ENCODE data around the gene RBM26.

DNA sequence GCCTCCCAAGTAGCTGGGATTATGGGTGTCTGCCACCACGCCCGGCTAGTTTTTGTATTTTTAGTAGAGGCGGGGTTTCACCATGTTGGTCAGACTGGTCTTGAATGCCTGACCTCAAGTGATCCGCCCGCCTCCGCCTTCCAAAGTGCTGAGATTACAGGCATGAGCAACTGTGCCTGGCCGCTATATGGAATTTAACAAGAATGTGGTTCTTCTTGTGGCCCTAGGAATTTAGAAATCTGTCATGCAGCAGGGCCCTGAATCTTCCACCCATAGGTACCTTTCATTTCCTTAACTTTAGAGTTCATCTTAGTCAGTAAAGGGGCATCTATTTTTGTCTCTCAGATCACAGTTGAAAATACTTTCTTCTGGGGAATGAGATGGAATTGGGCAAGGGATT, 49.3 kb upstream of the RBM26 start:
- TF ChIP-seq, protein P1, sequence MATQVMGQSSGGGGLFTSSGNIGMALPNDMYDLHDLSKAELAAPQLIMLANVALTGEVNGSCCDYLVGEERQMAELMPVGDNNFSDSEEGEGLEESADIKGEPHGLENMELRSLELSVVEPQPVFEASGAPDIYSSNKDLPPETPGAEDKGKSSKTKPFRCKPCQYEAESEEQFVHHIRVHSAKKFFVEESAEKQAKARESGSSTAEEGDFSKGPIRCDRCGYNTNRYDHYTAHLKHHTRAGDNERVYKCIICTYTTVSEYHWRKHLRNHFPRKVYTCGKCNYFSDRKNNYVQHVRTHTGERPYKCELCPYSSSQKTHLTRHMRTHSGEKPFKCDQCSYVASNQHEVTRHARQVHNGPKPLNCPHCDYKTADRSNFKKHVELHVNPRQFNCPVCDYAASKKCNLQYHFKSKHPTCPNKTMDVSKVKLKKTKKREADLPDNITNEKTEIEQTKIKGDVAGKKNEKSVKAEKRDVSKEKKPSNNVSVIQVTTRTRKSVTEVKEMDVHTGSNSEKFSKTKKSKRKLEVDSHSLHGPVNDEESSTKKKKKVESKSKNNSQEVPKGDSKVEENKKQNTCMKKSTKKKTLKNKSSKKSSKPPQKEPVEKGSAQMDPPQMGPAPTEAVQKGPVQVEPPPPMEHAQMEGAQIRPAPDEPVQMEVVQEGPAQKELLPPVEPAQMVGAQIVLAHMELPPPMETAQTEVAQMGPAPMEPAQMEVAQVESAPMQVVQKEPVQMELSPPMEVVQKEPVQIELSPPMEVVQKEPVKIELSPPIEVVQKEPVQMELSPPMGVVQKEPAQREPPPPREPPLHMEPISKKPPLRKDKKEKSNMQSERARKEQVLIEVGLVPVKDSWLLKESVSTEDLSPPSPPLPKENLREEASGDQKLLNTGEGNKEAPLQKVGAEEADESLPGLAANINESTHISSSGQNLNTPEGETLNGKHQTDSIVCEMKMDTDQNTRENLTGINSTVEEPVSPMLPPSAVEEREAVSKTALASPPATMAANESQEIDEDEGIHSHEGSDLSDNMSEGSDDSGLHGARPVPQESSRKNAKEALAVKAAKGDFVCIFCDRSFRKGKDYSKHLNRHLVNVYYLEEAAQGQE (IDR thresholded peaks at IDR 0.05; ENCODE audit: low read depth, low read length), result no peak
- no peak for TF ChIP-seq USF1 (IDR thresholded peaks at IDR 0.05; ENCODE audit: borderline replicate concordance, low read depth)
- no peak for TF ChIP-seq CTCF (IDR thresholded peaks at IDR 0.05)
- no peak for TF ChIP-seq RXRA (IDR thresholded peaks at IDR 0.05; ENCODE audit: borderline replicate concordance, low read depth)
- no peak for TF ChIP-seq EZH2phosphoT487 (IDR thresholded peaks at IDR 0.05; ENCODE audit: borderline replicate concordance, low read depth)
- TF ChIP-seq POLR2AphosphoS5 (IDR thresholded peaks at IDR 0.05; ENCODE audit: low read depth, low read length), result no peak
- TF ChIP-seq, protein P2, sequence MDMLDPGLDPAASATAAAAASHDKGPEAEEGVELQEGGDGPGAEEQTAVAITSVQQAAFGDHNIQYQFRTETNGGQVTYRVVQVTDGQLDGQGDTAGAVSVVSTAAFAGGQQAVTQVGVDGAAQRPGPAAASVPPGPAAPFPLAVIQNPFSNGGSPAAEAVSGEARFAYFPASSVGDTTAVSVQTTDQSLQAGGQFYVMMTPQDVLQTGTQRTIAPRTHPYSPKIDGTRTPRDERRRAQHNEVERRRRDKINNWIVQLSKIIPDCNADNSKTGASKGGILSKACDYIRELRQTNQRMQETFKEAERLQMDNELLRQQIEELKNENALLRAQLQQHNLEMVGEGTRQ (IDR thresholded peaks at IDR 0.05; ENCODE audit: borderline replicate concordance, low read depth, low read length), result no peak
- TF ChIP-seq MXI1 (IDR thresholded peaks at IDR 0.05; ENCODE audit: low read depth, low read length), result no peak
- TF ChIP-seq EP300 (IDR thresholded peaks at IDR 0.05; ENCODE audit: borderline replicate concordance in 1 of 2, low read depth in 1 of 2, low read length in 1 of 2), result no peak
- no peak for TF ChIP-seq GATA2 (CRISPR knock-in tag; IDR thresholded peaks at IDR 0.05)
- TF ChIP-seq TEAD4 (IDR thresholded peaks at IDR 0.05; ENCODE audit: borderline replicate concordance, insufficient read depth), result no peak
- TF ChIP-seq RFX5 (IDR thresholded peaks at IDR 0.05; ENCODE audit: low read length), result no peak
- TF ChIP-seq PBX3 (IDR thresholded peaks at IDR 0.05), result no peak

Measured in SK-N-SH (cell line).